HFF-Myc (cell line): ENCODE data around the gene GOLGA2.
A peak's percentile ranks its signal among the peaks of the same experiment; 100 is the strongest.
"Not testable (repeated sequence)": the region's sequence is repeated elsewhere in the genome, so short reads cannot be mapped to it uniquely, and the experiment has no call there.

Experiments used
- DNase-seq: peaks from one replicate; pipeline ENCODE4 v3.0.0-alpha.2; 2011; ENCODE audit warnings: low read depth; ENCODE audit errors: extremely low read depth
- H3K4me3 ChIP-seq: replicated peaks from 2 replicates; pipeline ENCODE4 v1.5.1; 2011; ENCODE audit warnings: low read depth, mild to moderate bottlenecking, control low read depth, low read length
- CTCF ChIP-seq: IDR thresholded peaks from 2 replicates; pipeline ENCODE4 v1.5.1; 2012; ENCODE audit warnings: mild to moderate bottlenecking, low read depth, low read length, control low read depth; ENCODE audit errors: missing control alignments

GOLGA2 gene

DNA sequence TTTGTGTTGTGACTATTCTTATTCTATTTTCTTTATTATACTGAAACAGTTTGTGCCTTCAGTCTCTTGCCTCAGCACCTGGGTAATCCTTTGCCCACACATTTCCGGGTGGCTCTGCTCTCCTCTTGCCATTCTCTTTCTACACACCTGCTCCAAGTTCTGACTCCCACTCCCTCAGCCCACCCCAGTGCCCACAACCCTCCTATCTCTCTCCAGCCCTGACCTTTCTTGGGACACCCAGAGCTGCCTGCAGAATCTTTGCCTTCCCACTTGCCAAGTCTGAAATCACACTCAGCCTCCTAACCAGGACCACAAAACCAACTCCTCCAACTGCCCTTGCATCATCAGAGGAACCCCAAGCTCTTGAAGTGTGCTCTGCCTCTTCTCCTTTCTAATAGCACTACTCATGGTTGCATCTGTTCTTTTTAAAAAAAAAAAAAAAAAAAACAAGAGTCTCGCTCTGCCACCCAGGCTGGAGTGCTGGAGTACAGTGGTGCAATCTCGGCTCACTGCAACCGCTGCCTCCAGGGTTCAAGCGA lies 4.3 kb upstream of the GOLGA2 start:
- no peak for TF ChIP-seq CTCF
- H3K4me3 ChIP-seq = no peak overlapping the region
- DNase-seq = no peak

- H3K4me3 ChIP-seq, DNase-seq: not testable (repeated sequence)
Measured at GRCh38 chr9:128279088-128280073, 3.6 kb upstream of the GOLGA2 start.

- TF ChIP-seq CTCF = no peak
- no peak for DNase-seq
- H3K4me3 ChIP-seq = peak overlapping the region; percentile 96
Measured at GRCh38 chr9:128276574-128277270, 915 bp upstream of the GOLGA2 start.

GRCh38 chr9:128276008-128276573 lies 284 bp upstream of the GOLGA2 start, which contains the start of gene SWI5:
Gene SWI5, plus strand, starts transcription at chr9:128276276.
- peak within 1 kb of the TSS; percentile 96 for H3K4me3 ChIP-seq
- no peak for TF ChIP-seq CTCF
- peak; percentile 99 for DNase-seq

DNA sequence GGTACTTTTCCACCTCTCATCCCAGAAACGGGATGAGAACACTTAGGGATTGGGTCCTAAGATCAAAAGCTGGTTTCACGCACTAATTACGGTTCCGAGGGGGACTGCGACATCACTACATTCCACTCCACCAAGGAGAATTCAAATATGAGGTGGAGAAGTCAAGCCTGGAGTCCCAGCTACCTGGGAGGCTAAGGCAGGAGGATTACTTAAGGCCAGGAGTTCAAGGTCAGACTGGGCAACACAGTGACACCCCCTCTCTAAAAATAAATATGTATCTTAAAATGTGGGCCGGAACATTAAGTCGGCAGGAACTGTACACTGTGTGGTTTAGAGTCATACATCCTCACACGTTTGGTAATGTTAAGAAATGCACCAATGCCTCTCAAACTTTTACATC lies 1.6 kb downstream of the GOLGA2 start:
- no peak for TF ChIP-seq CTCF
- peak overlapping the region; percentile 96; the same call in 1 of the 2 replicates for H3K4me3 ChIP-seq
- no peak for DNase-seq

DNA sequence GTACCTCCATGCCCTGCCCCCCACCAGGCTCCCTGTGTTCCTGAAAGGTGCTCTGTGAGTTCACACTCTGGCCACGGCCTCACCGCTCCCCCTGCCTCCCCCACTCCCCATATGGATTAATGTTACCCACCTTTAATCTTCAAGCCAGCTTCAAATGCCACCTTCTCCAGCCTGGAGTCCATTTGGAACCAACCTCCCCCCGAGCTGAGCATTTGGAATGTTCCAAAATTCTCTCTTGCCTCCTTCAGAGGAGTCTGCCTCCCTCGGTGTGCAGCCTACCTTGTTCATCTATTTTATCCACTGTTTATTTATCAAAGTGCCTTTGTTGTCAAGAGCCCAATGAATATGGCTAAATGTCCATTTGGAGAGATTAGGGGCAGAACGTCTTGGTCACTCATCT lies 4.3 kb downstream of the GOLGA2 start:
- no peak overlapping the region for H3K4me3 ChIP-seq
- no peak for TF ChIP-seq CTCF

More for the DNA sequence above, 4.3 kb downstream of the GOLGA2 start:
- DNase-seq = no peak
